GM19099 (cell line): ENCODE results near the gene GRIN2A.

Experiments used
- POLR2A ChIP-seq: IDR thresholded peaks from 3 replicates; pipeline ENCODE4 v1.6.1; 2011; ENCODE audit warnings: low read depth; ENCODE audit not compliant: insufficient read length; ENCODE audit errors: extremely low read depth

The GRIN2A gene

DNA sequence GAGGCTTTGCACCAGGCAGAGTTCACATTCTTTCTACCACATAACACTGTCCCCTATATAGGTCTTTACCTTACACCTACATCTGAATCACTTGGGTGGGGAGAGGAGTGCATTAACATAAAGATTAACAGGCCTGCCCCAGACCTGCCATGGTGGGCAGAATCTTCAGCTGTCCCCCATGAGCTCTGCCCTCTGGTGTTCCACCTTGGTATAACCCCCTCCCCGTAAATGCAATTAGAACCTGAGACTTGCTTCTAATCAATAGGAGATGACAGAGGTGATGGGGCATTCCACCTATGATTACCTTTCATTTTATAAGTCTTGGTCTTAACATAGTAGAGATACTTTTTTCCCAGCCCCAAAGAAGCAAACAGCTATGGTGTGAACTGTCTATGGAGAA lies 20.4 kb upstream of the GRIN2A start:
- no peak for TF ChIP-seq POLR2A

DNA sequence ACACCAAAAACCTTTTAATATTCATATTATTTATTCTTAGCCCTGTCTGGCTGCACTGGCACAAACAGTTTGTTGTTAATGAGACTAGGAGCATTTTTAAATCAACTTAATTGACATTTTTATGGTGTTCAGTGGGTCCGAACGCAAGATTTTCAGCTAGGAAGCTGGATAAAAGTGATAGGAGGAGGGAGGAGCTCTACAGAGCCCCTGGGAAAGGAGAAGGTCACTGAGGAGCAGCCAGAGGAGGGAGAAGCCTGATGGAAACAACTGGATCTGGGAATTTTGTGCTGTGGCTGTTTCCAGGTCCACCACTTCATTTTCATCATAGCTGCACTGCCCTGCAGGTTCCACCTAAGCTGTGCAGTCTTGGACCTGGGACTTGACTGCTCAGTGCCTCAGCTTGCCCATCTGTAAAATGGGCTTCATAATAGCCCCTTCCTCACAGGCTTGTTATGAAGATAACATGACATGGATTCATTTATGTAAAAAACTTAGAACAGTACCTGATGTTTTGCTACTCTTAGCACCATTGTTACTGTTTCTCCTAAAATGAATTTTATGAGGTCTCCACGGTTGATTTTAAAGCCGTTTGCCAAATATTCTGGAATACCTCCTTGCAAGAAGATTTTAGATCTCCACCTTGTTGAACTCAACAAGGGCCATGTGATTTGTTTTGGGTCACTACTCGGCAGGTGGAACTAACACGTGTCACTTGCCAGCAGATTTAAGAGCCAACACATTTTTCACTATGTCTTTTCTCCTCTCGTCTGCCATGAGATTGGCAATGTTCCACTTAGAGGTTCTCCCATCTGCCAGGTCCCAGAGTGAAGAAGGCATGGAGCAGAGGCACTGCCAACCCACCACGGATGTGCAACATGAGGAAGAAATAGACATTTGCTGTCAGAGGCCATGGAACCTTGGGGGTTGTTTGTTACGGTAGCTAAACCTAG lies 18.7 kb upstream of the GRIN2A start:
- no peak for TF ChIP-seq POLR2A

DNA sequence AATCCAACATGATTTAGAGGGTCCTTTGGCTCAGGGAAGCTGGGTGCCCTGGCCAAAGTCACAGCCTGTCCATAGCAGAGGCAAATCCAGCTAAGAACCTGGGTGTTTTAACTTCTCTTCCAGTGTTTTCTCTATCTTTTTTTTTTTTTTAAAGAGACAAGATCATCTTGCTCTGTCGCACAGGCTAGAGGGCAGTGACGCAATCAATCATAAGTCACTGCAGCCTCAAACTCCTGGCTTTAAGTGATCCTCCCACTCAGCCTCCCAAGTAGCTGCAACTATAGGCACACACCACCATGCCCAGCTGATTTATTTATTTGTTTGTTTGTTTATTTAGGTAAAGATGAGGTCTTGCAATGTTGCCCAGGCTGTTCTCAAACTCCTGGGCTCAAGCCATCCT lies 14.8 kb upstream of the GRIN2A start:
- no peak for TF ChIP-seq POLR2A

DNA sequence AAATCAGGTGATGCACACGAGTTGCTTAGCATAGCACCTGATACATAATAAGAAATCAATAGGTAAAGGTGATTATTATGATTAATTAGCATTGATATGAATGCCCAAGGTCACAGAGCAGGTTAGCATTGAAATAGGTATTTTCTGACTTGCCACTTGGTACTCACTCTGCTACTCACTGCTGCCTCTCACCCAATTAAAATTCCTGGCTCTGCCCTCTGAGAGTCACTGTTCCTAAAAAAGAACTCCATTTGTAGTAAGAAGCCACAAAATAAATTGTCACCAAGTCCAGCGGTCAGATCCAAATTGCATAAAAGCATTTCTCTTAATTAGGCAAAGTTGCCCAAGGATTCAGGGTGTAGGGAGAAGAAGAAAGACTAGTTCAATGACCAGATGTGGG lies 8.9 kb upstream of the GRIN2A start:
- TF ChIP-seq POLR2A: no peak

DNA sequence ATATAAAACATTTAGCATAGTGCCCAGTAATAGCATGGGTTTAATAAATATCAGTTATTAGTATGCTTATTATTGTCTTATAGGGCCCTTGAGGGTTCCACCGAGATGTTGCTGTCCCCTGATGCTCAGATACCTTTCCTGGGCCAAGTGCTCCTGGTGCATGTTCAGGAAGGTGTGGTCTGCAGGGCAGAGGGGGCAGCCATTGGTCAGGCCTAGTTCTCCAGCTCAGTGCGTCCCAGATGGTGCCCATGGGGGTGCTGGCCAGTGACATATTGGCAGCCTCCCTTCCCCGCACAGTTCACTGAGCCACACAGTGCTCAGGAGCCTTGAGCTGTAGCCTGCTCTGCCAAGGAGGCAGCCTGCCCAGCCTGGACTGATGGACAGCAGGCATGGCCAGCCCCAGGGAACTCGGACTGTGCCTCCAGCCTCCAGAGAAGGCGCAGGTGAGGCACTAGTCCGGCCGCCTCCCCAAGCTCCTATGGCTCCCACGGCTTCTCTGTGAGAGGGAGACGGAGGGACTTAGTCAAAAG lies 7.7 kb upstream of the GRIN2A start:
- no peak for TF ChIP-seq POLR2A

DNA sequence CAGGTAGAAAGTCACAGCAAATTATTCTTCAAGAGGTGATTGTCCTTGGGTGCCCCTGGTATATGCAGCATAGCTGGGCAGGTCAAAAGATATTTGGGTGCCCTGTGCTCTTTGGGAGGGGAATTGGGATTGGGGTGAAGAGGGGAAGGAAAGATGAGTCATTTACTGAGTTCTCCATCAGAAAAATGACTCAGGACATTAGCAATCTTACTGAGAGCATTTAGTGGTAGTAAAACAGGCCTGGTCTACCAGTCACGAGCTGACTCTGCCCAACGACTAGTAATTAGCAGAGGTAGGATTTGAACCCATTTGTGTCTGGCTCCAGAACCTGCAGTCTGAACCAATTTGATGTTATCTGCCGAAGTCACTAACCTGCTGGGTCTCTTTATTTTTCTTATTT lies 6.0 kb upstream of the GRIN2A start:
- TF ChIP-seq POLR2A: no peak

DNA sequence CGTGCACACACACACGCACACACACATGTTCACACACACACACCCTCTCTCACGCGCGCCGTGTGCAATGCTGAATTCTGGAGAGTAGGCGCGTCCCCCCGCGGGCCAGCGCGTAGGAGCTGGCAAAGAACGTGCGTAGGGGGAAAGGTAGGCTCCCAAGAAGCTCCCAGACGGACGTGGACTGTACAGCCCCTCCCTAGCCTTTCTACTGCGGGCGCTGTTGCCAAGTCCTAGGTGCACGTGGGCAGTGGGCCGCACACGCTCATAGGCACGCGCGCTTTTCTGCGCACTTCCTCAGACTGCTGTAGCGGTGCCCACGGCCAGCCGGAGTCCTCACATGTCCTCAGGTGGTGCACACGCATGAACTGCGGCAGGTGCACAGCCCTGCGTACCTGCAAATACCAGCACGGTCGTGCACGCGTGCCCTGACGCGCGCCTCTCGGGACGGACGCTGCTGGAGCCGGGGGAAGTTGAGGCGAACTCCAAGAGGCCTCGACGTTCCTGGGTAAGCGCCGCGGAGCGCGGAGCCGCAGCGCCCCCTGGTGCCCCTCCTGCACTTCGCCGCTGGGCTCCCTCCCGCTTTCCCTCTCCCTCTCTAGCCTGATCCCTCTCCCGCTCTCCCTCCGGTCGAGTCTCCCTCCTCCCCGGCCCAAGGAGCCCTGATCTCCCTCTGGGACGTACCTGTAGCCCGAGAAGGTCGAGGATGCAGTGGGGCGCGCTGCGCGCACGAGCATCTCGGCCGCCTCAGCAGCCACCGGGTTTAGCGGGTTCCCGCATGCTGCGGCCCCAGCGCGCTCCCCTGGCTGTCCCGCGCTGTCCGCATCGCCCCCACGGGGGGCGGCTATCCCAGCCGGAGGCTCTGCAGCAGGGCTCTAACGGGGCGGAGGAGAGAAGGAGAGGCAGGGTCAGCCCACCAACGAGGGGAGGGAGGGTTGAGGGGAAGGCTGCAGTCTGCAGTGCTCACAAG lies 749 bp downstream of the GRIN2A start:
- TF ChIP-seq POLR2A: no peak

DNA sequence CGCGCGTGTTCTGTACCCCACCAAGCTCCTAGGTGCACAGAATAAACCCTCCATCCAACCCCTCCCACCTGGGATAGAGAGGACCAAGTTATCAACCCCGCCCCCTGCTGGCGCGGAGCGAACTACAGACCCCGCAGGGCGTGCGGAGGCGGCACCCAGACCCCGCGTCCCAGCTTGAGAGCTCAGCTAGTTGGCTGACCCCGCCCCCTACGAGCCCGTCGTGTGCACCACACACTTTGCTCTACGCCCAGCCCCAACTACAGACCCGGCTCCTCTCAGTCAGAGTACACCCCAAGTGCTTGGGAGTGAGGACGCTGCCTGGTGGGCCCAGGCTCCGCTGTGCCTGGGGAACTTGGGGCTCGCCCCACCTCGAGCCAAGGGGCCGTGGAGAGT lies 1.5 kb downstream of the GRIN2A start:
- TF ChIP-seq POLR2A: no peak

DNA sequence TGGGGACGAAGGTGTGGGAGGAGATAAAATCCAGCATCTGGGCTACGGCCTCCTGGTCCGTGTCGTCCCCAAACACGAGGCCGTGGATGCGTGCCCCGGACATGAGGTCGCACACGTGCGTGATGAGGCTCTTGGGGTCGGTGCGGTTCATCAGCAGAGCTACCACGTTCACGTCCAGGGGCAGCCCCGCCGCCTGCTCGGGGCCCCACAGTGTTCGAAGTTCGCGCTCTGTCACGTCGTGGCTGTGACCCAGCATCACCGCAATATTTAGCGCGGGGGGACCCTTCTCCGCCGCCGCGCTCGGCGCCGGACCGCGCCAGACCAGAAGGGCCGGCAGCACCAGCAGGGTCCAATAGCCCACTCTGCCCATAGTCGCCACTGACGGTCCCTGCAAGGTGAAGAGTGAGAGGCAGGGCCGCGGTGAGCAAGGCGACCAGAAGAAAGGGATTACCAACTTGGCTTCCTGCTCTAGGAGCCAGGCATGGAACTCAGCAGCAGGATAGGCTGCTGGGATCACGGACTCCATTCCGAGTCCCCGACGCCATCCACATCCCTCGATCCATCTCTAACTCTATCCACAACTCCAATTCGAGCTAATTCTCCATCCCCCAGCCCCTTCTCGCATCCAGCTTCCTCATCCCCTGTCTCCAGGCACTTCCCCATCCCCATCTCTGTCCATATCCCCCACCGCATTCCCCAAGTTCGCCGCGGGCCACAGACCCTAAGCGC lies 2.0 kb downstream of the GRIN2A start:
- TF ChIP-seq POLR2A: no peak

DNA sequence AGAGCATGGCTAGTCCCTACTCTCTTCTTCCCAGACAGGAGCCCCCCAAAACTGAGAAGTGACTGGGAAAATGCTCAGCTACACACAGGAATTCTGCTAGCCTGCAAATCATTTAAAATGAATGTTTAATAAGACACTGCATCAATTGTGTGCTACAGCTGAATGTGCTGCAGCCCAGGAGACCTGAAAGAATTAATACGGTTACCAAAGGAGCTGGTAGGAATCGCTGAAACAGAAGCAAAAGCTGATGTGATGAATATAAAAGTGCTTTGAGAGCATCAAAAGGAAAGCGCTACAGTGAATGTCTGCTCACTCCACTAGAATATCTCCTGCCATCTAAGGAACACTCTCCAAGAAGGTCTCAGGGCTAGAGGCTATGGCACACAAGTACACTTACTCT lies 3.7 kb downstream of the GRIN2A start:
- TF ChIP-seq POLR2A: no peak

DNA sequence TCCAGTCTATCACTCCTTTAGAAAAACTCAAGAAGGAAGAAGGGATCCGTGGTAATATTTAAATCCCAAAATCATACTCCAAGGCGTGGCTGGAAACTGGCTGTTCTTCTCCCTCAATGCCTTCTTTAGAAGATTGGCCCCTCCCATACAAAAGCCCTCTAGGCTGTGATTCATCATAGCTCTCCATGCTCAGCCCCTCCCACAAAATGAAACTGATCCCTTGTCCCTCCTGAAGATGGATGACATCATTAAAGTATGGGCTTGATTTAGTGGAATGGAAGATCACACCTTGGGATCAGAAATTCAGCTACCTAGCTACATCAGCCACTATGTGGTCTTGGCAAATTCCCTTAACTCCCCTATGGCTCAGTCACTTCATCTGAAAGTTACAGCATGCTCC lies 4.1 kb downstream of the GRIN2A start:
- no peak for TF ChIP-seq POLR2A

DNA sequence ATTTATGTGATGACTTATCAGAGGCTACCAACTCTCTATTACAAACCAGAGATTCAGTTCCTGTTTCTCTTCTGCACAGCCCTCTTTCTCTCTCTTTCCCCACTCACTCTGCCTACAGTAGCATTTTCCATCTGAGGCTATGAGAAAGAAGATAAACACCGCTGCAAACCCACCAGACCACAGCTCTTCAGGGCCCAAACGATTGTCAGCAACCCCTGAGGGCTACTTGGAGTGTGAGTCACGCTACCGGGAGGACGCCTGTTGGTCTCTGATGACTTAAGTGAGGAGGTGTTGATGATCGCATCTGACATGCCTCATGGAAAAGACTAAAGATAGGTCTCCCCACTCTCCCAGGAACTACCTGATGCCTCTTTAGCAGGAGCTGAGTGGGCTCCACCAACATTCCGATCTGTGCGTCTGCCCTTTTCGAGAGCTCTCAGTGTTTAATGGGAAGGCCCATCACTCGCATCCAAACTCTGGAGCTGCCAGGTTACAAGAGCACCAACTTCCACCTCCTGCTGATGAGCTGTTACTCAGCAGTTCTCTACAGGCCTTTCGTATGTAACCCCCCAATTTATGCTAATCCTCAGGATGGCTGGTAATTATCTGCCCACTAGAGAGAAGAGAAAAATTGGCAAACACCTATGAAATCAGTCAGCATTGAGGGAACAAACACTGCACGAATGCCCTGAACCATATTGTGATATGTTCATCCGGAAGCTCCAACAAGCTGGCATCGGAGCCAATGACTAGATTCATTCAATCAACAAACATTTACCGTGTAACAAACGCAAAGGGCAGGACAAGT lies 9.2 kb downstream of the GRIN2A start:
- no peak for TF ChIP-seq POLR2A

DNA sequence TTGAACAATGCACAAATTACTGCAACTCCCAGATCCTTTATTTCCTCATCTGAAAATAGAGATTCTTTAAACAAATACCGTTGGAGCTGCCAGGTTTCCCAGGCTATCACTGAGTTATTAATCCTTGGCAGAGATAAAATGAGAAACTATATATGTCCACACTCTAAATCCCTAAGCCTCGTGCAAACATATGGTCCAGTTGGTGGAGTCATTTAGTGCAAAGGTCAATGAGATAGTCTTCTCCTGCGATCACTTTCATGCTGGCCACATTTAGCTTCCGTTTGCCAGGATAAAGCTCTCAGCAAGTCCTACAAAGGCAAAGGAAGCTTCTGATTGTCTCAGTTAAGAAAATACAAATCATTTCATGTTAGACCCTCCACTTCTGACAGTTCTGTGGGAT lies 11.0 kb downstream of the GRIN2A start:
- no peak for TF ChIP-seq POLR2A

DNA sequence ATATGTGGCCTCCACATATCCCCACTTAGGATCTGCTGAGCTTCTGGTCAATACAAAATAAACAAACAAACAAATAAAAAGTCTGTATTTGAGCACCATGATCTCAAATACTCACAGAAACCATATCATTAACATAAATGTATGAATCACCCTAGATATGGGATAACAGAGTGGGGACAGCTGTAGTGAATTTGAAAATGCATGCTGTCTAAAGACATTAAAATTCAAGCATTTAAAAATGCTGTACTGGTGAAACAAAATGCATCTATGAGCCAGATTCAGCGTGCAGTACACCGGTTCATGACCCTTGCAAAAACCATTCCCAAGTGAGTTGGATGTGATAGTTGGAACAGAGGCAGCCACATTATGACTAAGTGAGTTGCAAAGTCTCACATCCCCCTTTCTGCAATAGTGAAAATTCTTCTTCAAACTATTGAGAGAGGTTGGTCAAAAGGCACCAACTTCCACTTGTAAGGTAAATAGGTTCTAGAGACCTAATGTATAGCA lies 12.3 kb downstream of the GRIN2A start:
- TF ChIP-seq POLR2A: no peak
